Hepatocyte (in vitro differentiated cells): ENCODE data around the gene ENGASE. TPM values are rescaled to one million over a fixed set of nuclear protein-coding genes. Genes with fewer than 3 reads are reported as not detected.

Source experiments
- DNase-seq: peaks from one replicate; pipeline ENCODE4 v3.0.0-alpha.2; 2016; ENCODE audit warnings: low spot score
- H2AFZ ChIP-seq: fragments of 200-600 bp; sonication (generic); 2 replicates; pipeline ENCODE4 v1.6.0; 2016; ENCODE audit warnings: antibody characterized with exemption, mild to moderate bottlenecking
- H3K27ac ChIP-seq: fragments of 200-600 bp; sonication (generic); 2 replicates; pipeline ENCODE4 v1.5.1; 2016; ENCODE audit warnings: mild to moderate bottlenecking
- H3K27me3 ChIP-seq: fragments of 200-600 bp; sonication (generic); 2 replicates; pipeline ENCODE4 v1.6.1; 2016
- H3K36me3 ChIP-seq: fragments of 200-600 bp; sonication (generic); replicated peaks from 2 replicates; pipeline ENCODE4 v1.5.1; 2016; ENCODE audit warnings: low read depth; ENCODE audit not compliant: insufficient read depth
- H3K4me1 ChIP-seq: fragments of 200-600 bp; sonication (generic); 2 replicates; pipeline ENCODE4 v1.5.1; 2016; ENCODE audit warnings: mild to moderate bottlenecking, moderate library complexity; ENCODE audit not compliant: insufficient read depth
- H3K4me2 ChIP-seq: fragments of 200-600 bp; sonication (generic); 2 replicates; pipeline ENCODE4 v1.6.0; 2016
- H3K4me3 ChIP-seq: fragments of 200-600 bp; sonication (generic); 2 replicates; pipeline ENCODE4 v1.5.1; 2016; ENCODE audit warnings: mild to moderate bottlenecking
- H3K79me2 ChIP-seq: fragments of 200-600 bp; sonication (generic); 2 replicates; pipeline ENCODE4 v1.6.0; 2017; ENCODE audit warnings: mild to moderate bottlenecking
- H3K9me2 ChIP-seq: fragments of 200-600 bp; sonication (generic); replicated peaks from 2 replicates; pipeline ENCODE4 v1.6.0; 2017; ENCODE audit warnings: mild to moderate bottlenecking; ENCODE audit not compliant: insufficient read depth
- H3K9me3 ChIP-seq: fragments of 200-600 bp; sonication (generic); 2 replicates; pipeline ENCODE4 v1.5.1; 2016; ENCODE audit warnings: low read depth, mild to moderate bottlenecking
- H4K20me1 ChIP-seq: fragments of 200-600 bp; sonication (generic); 2 replicates; pipeline ENCODE4 v1.6.0; 2016; ENCODE audit warnings: mild to moderate bottlenecking; ENCODE audit not compliant: insufficient read depth, poor library complexity, severe bottlenecking
- CTCF ChIP-seq: fragments of 200-600 bp; sonication (generic); IDR thresholded peaks from 2 replicates; pipeline ENCODE4 v1.5.1; 2016; ENCODE audit warnings: antibody characterized with exemption, mild to moderate bottlenecking; ENCODE audit not compliant: poor library complexity
- EZH2 ChIP-seq: fragments of 200-600 bp; sonication (generic); IDR thresholded peaks from 2 replicates; pipeline ENCODE4 v1.6.1; 2016; ENCODE audit warnings: antibody characterized with exemption, mild to moderate bottlenecking, borderline replicate concordance
- EZH2phosphoT487 ChIP-seq: fragments of 200-600 bp; sonication (generic); IDR thresholded peaks from one replicate; pipeline ENCODE4 v1.6.1; 2018; ENCODE audit warnings: antibody characterized with exemption, mild to moderate bottlenecking, low read depth, moderate library complexity; ENCODE audit not compliant: unreplicated experiment, severe bottlenecking
- WGBS: methylation state at CpG from one replicate; pipeline ENCODE4 v1.1.6; 2016; ENCODE audit warnings: low lambda C conversion rate; ENCODE audit errors: missing lambda C conversion rate; 5-methylcytosine and 5-hydroxymethylcytosine counted together
- polyA plus RNA-seq: library from polyadenylated mRNA; unstranded; fragments of >200 nt; fragmentation: Nextera tagmentation; extraction: Ambion mirVana; gene quantifications from 2 replicates; pipeline ENCODE4 v1.2.1, GENCODE V29; 2016
- total RNA-seq: library from RNA; depleted of rRNA; stranded (reverse); fragments of >200 nt; gene quantifications from 2 replicates; pipeline ENCODE4 v1.2.3, GENCODE V29; 2014

The ENGASE gene
- total and polyA plus RNA-seq, 2 experiments from 2014 or later: 24.4 to 34.0 TPM

- H3K27me3 ChIP-seq: no peaks in the 10 kb centered on the region
- H3K9me2 ChIP-seq: no peaks in the 10 kb centered on the region
- no peak for TF ChIP-seq EZH2
- H3K4me1 ChIP-seq: no peaks in the 10 kb centered on the region
- no peak for DNase-seq
- no peak overlapping the region for H3K4me3 ChIP-seq
- no peak overlapping the region for H3K27ac ChIP-seq
- no peaks in the 10 kb centered on the region for H3K36me3 ChIP-seq
- H2AFZ ChIP-seq: no peak overlapping the region
- H3K79me2 ChIP-seq: no peaks in the 10 kb centered on the region
- H3K9me3 ChIP-seq: no peaks in the 10 kb centered on the region
- whole genome bisulfite sequencing: 86% methylated on average over 8 of the region's 8 CpGs
- H3K4me2 ChIP-seq: no peak overlapping the region
- no peaks in the 10 kb centered on the region for H4K20me1 ChIP-seq
Measured at GRCh38 chr17:79034931-79035485, 39.6 kb upstream of the ENGASE start.

- no peaks in the 10 kb centered on the region for H3K4me1 ChIP-seq
- no peak overlapping the region for H3K4me3 ChIP-seq
- 94% methylated on average over 6 of the region's 6 CpGs for WGBS
- no peaks in the 10 kb centered on the region for H3K9me3 ChIP-seq
- H3K79me2 ChIP-seq: no peaks in the 10 kb centered on the region
- H2AFZ ChIP-seq: no peak overlapping the region
- no peaks in the 10 kb centered on the region for H3K36me3 ChIP-seq
- no peaks in the 10 kb centered on the region for H3K9me2 ChIP-seq
- TF ChIP-seq EZH2 (no peak), EZH2phosphoT487 (no peak), CTCF (no peak)
- H3K27me3 ChIP-seq: no peaks in the 10 kb centered on the region
- H3K4me2 ChIP-seq: no peak overlapping the region
- no peak for DNase-seq
- H3K27ac ChIP-seq: no peak overlapping the region
- no peaks in the 10 kb centered on the region for H4K20me1 ChIP-seq
Measured at GRCh38 chr17:79035686-79036085, 38.9 kb upstream of the ENGASE start.

GRCh38 chr17:79036181-79036580 lies 38.4 kb upstream of the ENGASE start:
- DNase-seq: no peak
- WGBS: 95% methylated on average over 6 of the region's 6 CpGs
- Histone ChIP-seq H2AFZ (no peak overlapping the region), H4K20me1 (no peaks in the 10 kb centered on the region), H3K27me3 (no peaks in the 10 kb centered on the region), H3K9me2 (no peaks in the 10 kb centered on the region), H3K4me1 (no peaks in the 10 kb centered on the region), H3K79me2 (no peaks in the 10 kb centered on the region), H3K4me3 (no peak overlapping the region), H3K9me3 (no peaks in the 10 kb centered on the region), H3K27ac (no peak overlapping the region), H3K36me3 (no peaks in the 10 kb centered on the region), H3K4me2 (no peak overlapping the region)
- TF ChIP-seq EZH2phosphoT487: no peak
- no peak for TF ChIP-seq CTCF
- no peak for TF ChIP-seq EZH2

DNA sequence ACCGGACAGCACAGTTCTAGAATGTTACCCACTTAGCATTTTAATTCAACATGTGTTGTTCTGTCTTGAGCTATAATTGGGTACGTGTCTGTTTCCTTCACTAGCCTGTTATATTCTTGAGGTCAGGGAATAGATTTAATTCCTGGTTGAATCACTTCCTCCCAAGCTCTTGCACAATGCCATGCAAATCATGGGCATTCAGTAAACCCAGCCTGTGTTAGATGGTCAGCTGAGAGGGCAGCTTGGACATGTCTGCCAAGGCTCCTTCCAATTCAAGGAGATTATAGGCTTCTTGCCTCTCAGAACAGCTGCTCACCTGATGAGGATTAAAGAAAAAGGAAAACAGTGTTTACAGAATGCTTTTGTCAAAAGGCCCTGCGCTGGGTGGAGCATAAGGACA lies 38.0 kb upstream of the ENGASE start:
- no peak overlapping the region for H3K4me3 ChIP-seq
- no peak overlapping the region for H2AFZ ChIP-seq
- no peaks in the 10 kb centered on the region for H3K4me1 ChIP-seq
- no peaks in the 10 kb centered on the region for H3K27me3 ChIP-seq
- no peak overlapping the region for H3K4me2 ChIP-seq
- no peaks in the 10 kb centered on the region for H3K9me3 ChIP-seq
- WGBS: 87% methylated on average over 3 of the region's 3 CpGs
- DNase-seq: no peak
- no peaks in the 10 kb centered on the region for H3K36me3 ChIP-seq
- no peaks in the 10 kb centered on the region for H3K79me2 ChIP-seq
- H4K20me1 ChIP-seq: no peaks in the 10 kb centered on the region
- TF ChIP-seq CTCF (no peak), EZH2phosphoT487 (no peak), EZH2 (no peak)
- H3K9me2 ChIP-seq: no peaks in the 10 kb centered on the region
- no peak overlapping the region for H3K27ac ChIP-seq
